GM18907 (cell line): ENCODE results near the gene MZF1.
"Not testable (repeated sequence)": the region's sequence is repeated elsewhere in the genome, so short reads cannot be mapped to it uniquely, and the experiment has no call there.

Experiments used
- ATAC-seq: cut with Tn5 transposase; IDR thresholded peaks from one replicate; pipeline ENCODE4 v1.9.1; 2021; ENCODE audit warnings: mild to moderate bottlenecking, moderate library complexity; ENCODE audit not compliant: unreplicated experiment

MZF1 gene

GRCh38 chr19:58572818-58573657 is at the start of gene MZF1:
TSS of gene MZF1 (minus strand) at chr19:58573335. CDS start at chr19:58571389, 1,946 bp downstream.
- ATAC-seq = peak; percentile 66

- not testable (repeated sequence) for ATAC-seq
Observed at GRCh38 chr19:58607213-58607612, 34.1 kb upstream of the MZF1 start.

GRCh38 chr19:58606251-58606896 is 33.2 kb upstream of the MZF1 start:
- ATAC-seq = not testable (repeated sequence)

- ATAC-seq = no peak
Observed at GRCh38 chr19:58586133-58586765, 13.1 kb upstream of the MZF1 start.

GRCh38 chr19:58585442-58586132 is 12.5 kb upstream of the MZF1 start:
- ATAC-seq = no peak

- ATAC-seq = no peak
Observed at GRCh38 chr19:58584498-58585441, 11.6 kb upstream of the MZF1 start.

- ATAC-seq = no peak
Observed at GRCh38 chr19:58582985-58583384, 9.8 kb upstream of the MZF1 start.

- ATAC-seq = peak; percentile 79
Observed at GRCh38 chr19:58581227-58582141, 8.3 kb upstream of the MZF1 start.

- no peak for ATAC-seq
Observed at GRCh38 chr19:58579473-58580142, 6.5 kb upstream of the MZF1 start.

GRCh38 chr19:58578012-58578925 is 5.1 kb upstream of the MZF1 start:
- ATAC-seq = no peak

- ATAC-seq = not testable (repeated sequence)
Observed at GRCh38 chr19:58577581-58577980, 4.4 kb upstream of the MZF1 start.

- peak; percentile 46 for ATAC-seq
Observed at GRCh38 chr19:58575183-58576041, 2.3 kb upstream of the MZF1 start.

GRCh38 chr19:58573658-58574164 is 576 bp upstream of the MZF1 start:
- no peak for ATAC-seq

GRCh38 chr19:58572026-58572817 is 913 bp downstream of the MZF1 start:
- ATAC-seq = no peak

GRCh38 chr19:58571575-58571947 is 1.6 kb downstream of the MZF1 start:
- no peak for ATAC-seq
